HepG2 (cell line): ENCODE results near the gene CISH. TPM values are rescaled to one million over a fixed set of nuclear protein-coding genes. Genes with fewer than 3 reads are reported as not detected.

Experiments
- ADNP ChIP-seq: sonication (generic); formaldehyde crosslinking; IDR thresholded peaks from 2 replicates; pipeline ENCODE4 v1.4.0; 2020; ENCODE audit warnings: missing genetic modification reagents
- CREM ChIP-seq, 2 experiments: sonication (generic) in 1 of 2; formaldehyde crosslinking in 1 of 2; IDR thresholded peaks; 2 replicates each; pipeline versions ENCODE4 v1.4.0 to v1.6.1; 2016 to 2020; ENCODE audit warnings: antibody characterized with exemption in 1 of 2, mild to moderate bottlenecking in 1 of 2, missing genetic modification reagents in 1 of 2
- DR1 ChIP-seq: sonication (generic); formaldehyde crosslinking; IDR thresholded peaks from 2 replicates; pipeline ENCODE4 v1.8.0; 2021; ENCODE audit warnings: mild to moderate bottlenecking, missing genetic modification reagents, inconsistent platforms
- E2F2 ChIP-seq: sonication (generic); formaldehyde crosslinking; IDR thresholded peaks from 2 replicates; pipeline ENCODE4 v1.4.0; 2020; ENCODE audit warnings: missing genetic modification reagents, borderline replicate concordance
- ETV5 ChIP-seq: IDR thresholded peaks from 2 replicates; pipeline ENCODE4 v1.6.1; 2018; ENCODE audit warnings: missing biosample characterization, missing genetic modification reagents, inconsistent platforms, borderline replicate concordance
- GATAD2A ChIP-seq: IDR thresholded peaks from 2 replicates; pipeline ENCODE4 v1.6.1; 2016
- GTF3A ChIP-seq: sonication (generic); formaldehyde crosslinking; conservative IDR thresholded peaks from 2 replicates; pipeline ENCODE4 v1.4.0; 2020; ENCODE audit warnings: mild to moderate bottlenecking, missing genetic modification reagents
- HNF4A ChIP-seq: sonication (generic); formaldehyde crosslinking; IDR thresholded peaks from 2 replicates; pipeline ENCODE4 v1.4.0; 2020; ENCODE audit warnings: missing genetic modification reagents
- MTF2 ChIP-seq: sonication (generic); formaldehyde crosslinking; IDR thresholded peaks from 2 replicates; pipeline ENCODE4 v1.5.0; 2020; ENCODE audit warnings: missing genetic modification reagents, borderline replicate concordance
- MXD4 ChIP-seq: IDR thresholded peaks from 2 replicates; pipeline ENCODE4 v1.6.1; 2016; ENCODE audit warnings: mild to moderate bottlenecking, missing biosample characterization, missing genetic modification reagents
- NCOR1 ChIP-seq: fragments of 200-600 bp; sonication (generic); IDR thresholded peaks from 2 replicates; pipeline ENCODE4 v1.7.0; 2017; ENCODE audit warnings: antibody characterized with exemption, low read length, borderline replicate concordance
- NR2F6 ChIP-seq, 2 experiments: IDR thresholded peaks; 2 replicates each; pipeline ENCODE4 v1.6.1; 2016; ENCODE audit warnings: antibody characterized with exemption in 1 of 2, mild to moderate bottlenecking in 1 of 2
- PAWR ChIP-seq: sonication (generic); formaldehyde crosslinking; IDR thresholded peaks from 2 replicates; pipeline ENCODE4 v1.4.0; 2020; ENCODE audit warnings: missing genetic modification reagents, mild to moderate bottlenecking, borderline replicate concordance
- RXRA ChIP-seq: sonication (generic); formaldehyde crosslinking; IDR thresholded peaks from 2 replicates; pipeline ENCODE4 v1.5.1; 2020; ENCODE audit warnings: missing genetic modification reagents
- SIX1 ChIP-seq: sonication (generic); formaldehyde crosslinking; IDR thresholded peaks from 2 replicates; pipeline ENCODE4 v1.4.0; 2020; ENCODE audit warnings: missing genetic modification reagents, borderline replicate concordance
- SP2 ChIP-seq: sonication (generic); formaldehyde crosslinking; IDR thresholded peaks from 2 replicates; pipeline ENCODE4 v1.5.1; 2020; ENCODE audit warnings: mild to moderate bottlenecking, missing genetic modification reagents
- XRCC5 ChIP-seq: fragments of 200-400 bp; formaldehyde crosslinking; optimal IDR thresholded peaks from 2 replicates; pipeline ENCODE3; 2017; ENCODE audit warnings: mild to moderate bottlenecking, low read length
- ZBTB7B ChIP-seq: sonication (generic); formaldehyde crosslinking; IDR thresholded peaks from 2 replicates; pipeline ENCODE4 v1.4.0; 2020; ENCODE audit warnings: missing genetic modification reagents
- ZNF138 ChIP-seq: sonication (generic); formaldehyde crosslinking; IDR thresholded peaks from 2 replicates; pipeline ENCODE4 v1.5.0; 2020; ENCODE audit warnings: mild to moderate bottlenecking, low read depth, missing genetic modification reagents
- ZNF652 ChIP-seq: IDR thresholded peaks from 2 replicates; pipeline ENCODE4 v1.6.1; 2016; ENCODE audit warnings: low read depth, borderline replicate concordance
- ZNF670 ChIP-seq: sonication (generic); formaldehyde crosslinking; IDR thresholded peaks from 2 replicates; pipeline ENCODE4 v1.8.0; 2022; ENCODE audit warnings: mild to moderate bottlenecking, missing genetic modification reagents, borderline replicate concordance
- ZNF766 ChIP-seq: sonication (generic); formaldehyde crosslinking; IDR thresholded peaks from 2 replicates; pipeline ENCODE4 v1.5.0; 2020; ENCODE audit warnings: missing genetic modification reagents, borderline replicate concordance
- ZNF792 ChIP-seq: IDR thresholded peaks from 2 replicates; pipeline ENCODE4 v1.6.1; 2016
- polyA plus RNA-seq, 8 experiments: library from polyadenylated mRNA; depleted of rRNA in 3 of 8; stranded (reverse) in 7 of 8; unstranded in 1 of 8; fragments of >200 nt; fragmentation: Illumina TruSeq in 4 of 8; extraction: Trizol in 4 of 8; gene quantifications; 2 replicates each; pipeline versions ENCODE4 v1.2.1 to v1.2.3, GENCODE V29; 2011 to 2016; ENCODE audit warnings: low read depth in 4 of 8, missing spikeins in 1 of 8, mixed read lengths in 1 of 8; ENCODE audit not compliant: insufficient read depth in 1 of 8
- total RNA-seq, 5 experiments: library from RNA; depleted of rRNA; stranded (reverse); fragments of >200 nt; fragmentation: Illumina TruSeq; extraction: Trizol; gene quantifications; 2 replicates each; pipeline ENCODE4 v1.2.3, GENCODE V29; 2016; ENCODE audit warnings: low read depth in 1 of 5
- TF ChIP-seq, protein P1 (sequence below): sonication (generic); formaldehyde crosslinking; conservative IDR thresholded peaks from 2 replicates; pipeline ENCODE4 v1.4.0; 2020; ENCODE audit warnings: missing genetic modification reagents
- TF ChIP-seq, protein P2 (sequence below): IDR thresholded peaks from 2 replicates; pipeline ENCODE4 v1.6.1; 2016; ENCODE audit warnings: low read depth, borderline replicate concordance
- TF ChIP-seq, protein P3 (sequence below): sonication (generic); formaldehyde crosslinking; IDR thresholded peaks from 2 replicates; pipeline ENCODE4 v1.5.1; 2020; ENCODE audit warnings: mild to moderate bottlenecking, missing genetic modification reagents, moderate library complexity

CISH gene
- total and polyA plus RNA-seq, 2 of the 13 experiments (the other 11 are each of a cell fraction or from before 2014, with no cell fraction given) = 0.91 to 1.5 TPM

GRCh38 chr3:50588759-50589433, 22.7 kb downstream of the CISH start (continued):
- TF ChIP-seq, protein P1, sequence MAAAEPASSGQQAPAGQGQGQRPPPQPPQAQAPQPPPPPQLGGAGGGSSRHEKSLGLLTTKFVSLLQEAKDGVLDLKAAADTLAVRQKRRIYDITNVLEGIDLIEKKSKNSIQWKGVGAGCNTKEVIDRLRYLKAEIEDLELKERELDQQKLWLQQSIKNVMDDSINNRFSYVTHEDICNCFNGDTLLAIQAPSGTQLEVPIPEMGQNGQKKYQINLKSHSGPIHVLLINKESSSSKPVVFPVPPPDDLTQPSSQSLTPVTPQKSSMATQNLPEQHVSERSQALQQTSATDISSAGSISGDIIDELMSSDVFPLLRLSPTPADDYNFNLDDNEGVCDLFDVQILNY = no peak
- TF ChIP-seq ETV5 (CRISPR knock-in tag) (no peak), HNF4A (peak; percentile 94), DR1 (CRISPR knock-in tag) (no peak), MTF2 (no peak), PAWR (no peak), NR2F6 (IDR thresholded peaks at IDR 0.05) (no peak; the same call in 1 of the 2 replicates), NR2F6 (CRISPR knock-in tag; IDR thresholded peaks at IDR 0.05) (peak; percentile 25; the same call in 1 of the 2 replicates), ZBTB7B (peak; percentile 100), GATAD2A (CRISPR knock-in tag) (peak; percentile 85), MXD4 (0 out of 2 replicates have a peak, but pooled peaks have one; percentile 34), NCOR1 (peak; percentile 86), ZNF766 (CRISPR knock-in tag) (no peak), RXRA (no peak), SP2 (no peak), ADNP (CRISPR knock-in tag) (no peak; the same call in 1 of the 2 replicates), E2F2 (CRISPR knock-in tag) (no peak), ZNF670 (CRISPR knock-in tag) (no peak), ZNF138 (CRISPR knock-in tag) (no peak), GTF3A (CRISPR knock-in tag) (no peak), XRCC5 (no peak), ZNF652 (CRISPR knock-in tag) (no peak), CREM (IDR thresholded peaks at IDR 0.05) (peak; percentile 72), CREM (CRISPR knock-in tag; IDR thresholded peaks at IDR 0.05) (no peak), ZNF792 (CRISPR knock-in tag) (peak; percentile 100), SIX1 (CRISPR knock-in tag) (peak; percentile 57)
- TF ChIP-seq, protein P2, sequence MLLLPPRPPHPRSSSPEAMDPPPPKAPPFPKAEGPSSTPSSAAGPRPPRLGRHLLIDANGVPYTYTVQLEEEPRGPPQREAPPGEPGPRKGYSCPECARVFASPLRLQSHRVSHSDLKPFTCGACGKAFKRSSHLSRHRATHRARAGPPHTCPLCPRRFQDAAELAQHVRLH (CRISPR knock-in tag) = no peak; the same call in 1 of the 2 replicates
- TF ChIP-seq, protein P3, sequence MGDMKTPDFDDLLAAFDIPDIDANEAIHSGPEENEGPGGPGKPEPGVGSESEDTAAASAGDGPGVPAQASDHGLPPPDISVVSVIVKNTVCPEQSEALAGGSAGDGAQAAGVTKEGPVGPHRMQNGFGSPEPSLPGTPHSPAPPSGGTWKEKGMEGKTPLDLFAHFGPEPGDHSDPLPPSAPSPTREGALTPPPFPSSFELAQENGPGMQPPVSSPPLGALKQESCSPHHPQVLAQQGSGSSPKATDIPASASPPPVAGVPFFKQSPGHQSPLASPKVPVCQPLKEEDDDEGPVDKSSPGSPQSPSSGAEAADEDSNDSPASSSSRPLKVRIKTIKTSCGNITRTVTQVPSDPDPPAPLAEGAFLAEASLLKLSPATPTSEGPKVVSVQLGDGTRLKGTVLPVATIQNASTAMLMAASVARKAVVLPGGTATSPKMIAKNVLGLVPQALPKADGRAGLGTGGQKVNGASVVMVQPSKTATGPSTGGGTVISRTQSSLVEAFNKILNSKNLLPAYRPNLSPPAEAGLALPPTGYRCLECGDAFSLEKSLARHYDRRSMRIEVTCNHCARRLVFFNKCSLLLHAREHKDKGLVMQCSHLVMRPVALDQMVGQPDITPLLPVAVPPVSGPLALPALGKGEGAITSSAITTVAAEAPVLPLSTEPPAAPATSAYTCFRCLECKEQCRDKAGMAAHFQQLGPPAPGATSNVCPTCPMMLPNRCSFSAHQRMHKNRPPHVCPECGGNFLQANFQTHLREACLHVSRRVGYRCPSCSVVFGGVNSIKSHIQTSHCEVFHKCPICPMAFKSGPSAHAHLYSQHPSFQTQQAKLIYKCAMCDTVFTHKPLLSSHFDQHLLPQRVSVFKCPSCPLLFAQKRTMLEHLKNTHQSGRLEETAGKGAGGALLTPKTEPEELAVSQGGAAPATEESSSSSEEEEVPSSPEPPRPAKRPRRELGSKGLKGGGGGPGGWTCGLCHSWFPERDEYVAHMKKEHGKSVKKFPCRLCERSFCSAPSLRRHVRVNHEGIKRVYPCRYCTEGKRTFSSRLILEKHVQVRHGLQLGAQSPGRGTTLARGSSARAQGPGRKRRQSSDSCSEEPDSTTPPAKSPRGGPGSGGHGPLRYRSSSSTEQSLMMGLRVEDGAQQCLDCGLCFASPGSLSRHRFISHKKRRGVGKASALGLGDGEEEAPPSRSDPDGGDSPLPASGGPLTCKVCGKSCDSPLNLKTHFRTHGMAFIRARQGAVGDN (CRISPR knock-in tag) = no peak
